NT2/D1 (cell line): ENCODE results near the gene CD300H.

ENCODE experiments used
- SUZ12 ChIP-seq: IDR thresholded peaks from 2 replicates; pipeline ENCODE4 v1.6.1; 2011; ENCODE audit not compliant: insufficient read length, insufficient read depth; ENCODE audit errors: extremely low read depth
- YY1 ChIP-seq: IDR thresholded peaks from 2 replicates; pipeline ENCODE4 v1.6.1; 2011; ENCODE audit not compliant: insufficient read length, insufficient read depth

GRCh38 chr17:74555427-74555940 is 11.8 kb downstream of the CD300H start:
- TF ChIP-seq YY1, result no peak
- no peak for TF ChIP-seq SUZ12
